K562 treated with DMSO at 1 percent for 48 hours (cell line): ENCODE measurements around the gene GGACT. TPM values are rescaled to one million over a fixed set of nuclear protein-coding genes. Genes with fewer than 3 reads are reported as not detected.

Experiments used
- total RNA-seq: library from RNA; unstranded; fragments of 300-600 nt; gene quantifications from 2 replicates; pipeline ENCODE4 v1.2.3, GENCODE V29; 2022; ENCODE audit warnings: low replicate concordance; ENCODE audit errors: extremely low read depth

GGACT gene
- total RNA-seq: not detected in 2 replicates

DNA sequence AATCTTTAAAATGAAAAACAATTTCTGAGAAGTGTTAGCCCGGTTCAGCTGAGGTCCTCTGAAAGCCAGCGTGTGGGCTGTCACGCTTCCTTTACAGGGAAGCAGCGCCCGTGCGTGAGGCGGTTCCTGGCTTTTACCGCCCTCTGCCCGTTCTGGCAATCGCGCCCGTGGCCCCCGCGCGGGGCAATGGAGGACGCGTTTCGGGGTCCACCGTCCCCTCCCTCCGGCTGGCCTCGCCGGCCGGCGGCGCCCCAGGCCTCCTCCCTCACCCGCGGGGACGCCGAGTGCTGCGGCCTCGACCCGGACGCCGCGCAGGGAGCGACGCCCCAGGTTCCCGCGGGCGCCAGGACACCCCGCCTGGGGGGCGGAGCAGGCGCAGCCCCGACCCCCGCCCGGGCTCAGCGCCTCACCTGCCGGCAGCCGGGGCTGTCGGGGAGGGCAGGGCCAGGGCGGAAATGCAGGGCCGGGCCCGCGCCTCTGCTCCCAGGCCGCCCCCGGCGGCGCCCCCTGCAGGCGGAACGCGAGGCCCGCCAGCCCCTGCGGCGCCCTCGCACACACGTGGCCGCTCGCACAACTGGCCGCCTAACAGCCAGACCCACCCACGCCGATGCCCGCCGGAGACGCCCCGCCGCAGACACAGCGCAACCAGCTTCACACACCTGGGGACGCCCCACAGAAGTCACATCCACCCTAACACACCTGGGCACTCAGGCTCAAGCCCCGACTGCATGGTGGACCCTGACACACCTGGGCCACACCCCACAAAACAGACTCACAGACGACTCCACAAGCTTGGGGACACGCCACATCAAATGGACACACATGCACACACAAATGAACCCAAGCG is at the start of gene GGACT:
GGACT (minus strand) TSS at position 459 of the 847 bp plus-strand sequence. CDS start 56,198 bp downstream, outside the sequence.

Other genes starting within 250 kb of the GGACT start
- not detected in 2 replicates for gene TMTC4, start 86.0 kb upstream of the GGACT start, total RNA-seq